Activated CD4-positive, alpha-beta T cell treated with anti-CD3 and anti-CD28 coated beads, Interleukin-2, amount 10 ng/mL, durations not matched to agents 24 days and 14 days (primary cell): ENCODE results near the gene IGSF9. TPM values are rescaled to one million over a fixed set of nuclear protein-coding genes. Genes with fewer than 3 reads are reported as not detected.
A peak's percentile ranks its signal among the peaks of the same experiment; 100 is the strongest.

Experiments used
- DNase-seq: peaks from one replicate; pipeline ENCODE4 v3.0.0; 2022
- H3K27ac Mint-ChIP-seq: one replicate; pipeline ENCODE4 v1.8.0; 2022; ENCODE audit warnings: mild to moderate bottlenecking, mixed read lengths
- H3K27me3 Mint-ChIP-seq: one replicate; pipeline ENCODE4 v1.8.0; 2022; ENCODE audit warnings: mixed read lengths
- H3K36me3 Mint-ChIP-seq: one replicate; pipeline ENCODE4 v1.8.0; 2022; ENCODE audit warnings: low read depth, mild to moderate bottlenecking, mixed read lengths
- H3K4me1 Mint-ChIP-seq: one replicate; pipeline ENCODE4 v1.8.0; 2021; ENCODE audit warnings: mixed read lengths
- H3K4me3 Mint-ChIP-seq: one replicate; pipeline ENCODE4 v1.8.0; 2022; ENCODE audit warnings: mild to moderate bottlenecking, moderate library complexity, mixed read lengths
- H3K9me3 Mint-ChIP-seq: one replicate; pipeline ENCODE4 v1.8.0; 2021; ENCODE audit warnings: mixed read lengths
- intact Hi-C: fragments of 100-400 bp; cut with micrococcal nuclease; formaldehyde crosslinking; loops from one replicate; pipeline ENCODE4 v1.15.1; 2023
- total RNA-seq: library from RNA; stranded (reverse); gene quantifications from 2 replicates; pipeline ENCODE4 v1.2.3, GENCODE V29; 2022

IGSF9 gene
- total RNA-seq, 1 donor from 2014 or later: not detected

DNA sequence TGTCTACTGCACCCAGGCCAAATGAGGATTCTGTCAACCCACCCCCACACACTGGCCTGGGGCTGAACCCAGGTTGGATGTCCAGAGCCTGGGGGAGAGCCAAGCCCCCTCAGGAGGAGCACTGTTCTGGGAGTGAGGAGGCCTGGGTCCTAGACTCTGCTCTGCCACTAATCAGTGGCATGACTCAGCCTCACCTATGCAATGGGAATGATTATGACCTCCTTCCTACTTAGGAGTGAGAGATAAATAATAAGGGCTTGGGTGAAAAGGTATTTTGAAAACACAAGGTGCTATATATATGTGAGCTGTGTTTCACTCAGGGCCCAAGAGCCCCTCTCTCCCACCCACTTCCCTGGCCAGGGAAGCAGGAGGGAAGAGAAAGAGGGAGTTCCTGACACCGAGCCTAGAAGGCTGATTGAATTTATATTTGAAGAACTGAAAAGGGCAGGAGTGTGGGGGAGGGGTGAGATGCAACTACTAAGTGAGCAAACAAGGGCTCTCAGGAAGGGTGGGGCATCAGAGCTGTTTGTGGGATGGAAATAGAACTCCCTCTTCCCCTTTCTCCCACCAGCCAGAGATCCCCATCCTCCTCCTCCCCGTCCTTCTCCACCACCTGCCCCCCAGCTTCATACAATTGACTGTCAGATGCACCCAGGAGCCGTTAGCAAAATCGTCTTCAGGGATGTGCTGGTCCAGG lies 8.2 kb downstream of the IGSF9 start:
- Mint-ChIP-seq H3K36me3 (no peaks in the 10 kb centered on the region), H3K9me3 (no peaks in the 10 kb centered on the region), H3K27ac (no peak overlapping the region), H3K4me3 (no peak overlapping the region), H3K4me1 (peaks cover 17% of the 10 kb centered on the region), H3K27me3 (peaks cover 25% of the 10 kb centered on the region)
- intact Hi-C loops: loop anchor here (2.0 kb wide), 1 partner anchor 142 kb away; no protein-coding TSS in a partner anchor
- no peak for DNase-seq

GRCh38 chr1:159936273-159936904 lies 9.0 kb downstream of the IGSF9 start:
- H3K36me3 Mint-ChIP-seq: no peaks in the 10 kb centered on the region
- H3K27ac Mint-ChIP-seq: no peak overlapping the region
- H3K27me3 Mint-ChIP-seq: peaks cover 25% of the 10 kb centered on the region
- intact Hi-C loops: loop anchor here (1.0 to 2.0 kb wide), 2 partner anchors 71 to 142 kb away; no protein-coding TSS in a partner anchor
- peak; percentile 96 for DNase-seq
- H3K9me3 Mint-ChIP-seq: no peaks in the 10 kb centered on the region
- H3K4me3 Mint-ChIP-seq: no peak overlapping the region
- peaks cover 17% of the 10 kb centered on the region for H3K4me1 Mint-ChIP-seq

DNA sequence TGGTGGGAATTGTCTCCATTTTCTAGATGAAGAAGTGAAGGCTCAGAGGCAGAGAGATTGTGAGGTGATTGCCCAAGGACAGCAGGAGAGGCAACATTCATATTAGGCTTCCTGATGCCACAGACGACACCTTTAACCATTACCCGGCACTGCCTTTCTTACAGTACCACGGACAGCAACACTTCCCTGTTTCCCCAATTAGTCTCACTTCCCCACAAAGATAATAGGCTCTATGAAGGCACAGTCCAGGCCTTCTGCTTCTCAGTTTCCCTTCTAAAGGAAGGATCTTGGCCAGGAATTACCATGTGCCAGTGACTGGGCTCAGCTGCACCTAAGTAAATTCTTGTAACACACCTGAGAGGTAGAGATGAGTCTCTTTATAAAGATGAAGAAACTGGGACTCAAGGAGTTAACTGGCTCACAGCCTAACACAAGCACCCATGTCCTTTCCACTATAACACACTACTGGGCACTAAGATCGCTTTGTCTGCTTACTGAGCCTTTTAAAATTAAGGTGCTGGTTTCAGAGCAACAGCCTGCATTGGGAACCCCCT lies 9.6 kb downstream of the IGSF9 start:
- Mint-ChIP-seq H3K4me3 (no peak overlapping the region), H3K9me3 (no peaks in the 10 kb centered on the region), H3K36me3 (no peaks in the 10 kb centered on the region), H3K27ac (no peak overlapping the region), H3K4me1 (peaks cover 17% of the 10 kb centered on the region), H3K27me3 (peaks cover 23% of the 10 kb centered on the region)
- intact Hi-C loops: loop anchor here (1.0 to 2.0 kb wide), 2 partner anchors 72 to 143 kb away; no protein-coding TSS in a partner anchor
- DNase-seq: no peak

DNA sequence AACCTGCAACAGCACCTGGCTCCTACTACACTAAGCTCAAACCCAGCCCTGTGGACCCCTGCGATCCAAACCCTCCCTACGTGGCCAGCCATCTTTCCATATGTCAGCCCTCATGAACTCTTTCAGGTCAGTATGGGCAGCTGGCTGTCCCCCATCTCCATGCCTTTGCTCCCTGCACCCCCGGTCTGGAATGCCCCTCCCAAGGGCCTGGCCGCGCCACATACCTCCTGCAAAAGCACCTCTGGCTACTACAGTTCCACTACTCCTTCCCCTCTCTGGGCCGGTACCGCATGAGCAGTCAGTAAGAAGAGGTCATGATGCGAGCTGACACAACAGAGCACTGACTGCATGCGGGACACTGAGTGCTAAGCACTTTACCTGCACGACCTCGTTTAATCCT lies 10.1 kb downstream of the IGSF9 start:
- H3K4me1 Mint-ChIP-seq: peaks cover 17% of the 10 kb centered on the region
- no peak for DNase-seq
- no peak overlapping the region for H3K4me3 Mint-ChIP-seq
- H3K27me3 Mint-ChIP-seq: peaks cover 23% of the 10 kb centered on the region
- no peak overlapping the region for H3K27ac Mint-ChIP-seq
- intact Hi-C loops: no loop called here
- H3K36me3 Mint-ChIP-seq: no peaks in the 10 kb centered on the region
- H3K9me3 Mint-ChIP-seq: no peaks in the 10 kb centered on the region

- Mint-ChIP-seq H3K27me3 (peaks cover 23% of the 10 kb centered on the region), H3K4me1 (peaks cover 17% of the 10 kb centered on the region)
Measured at GRCh38 chr1:159934136-159935039, 11.0 kb downstream of the IGSF9 start.

DNA sequence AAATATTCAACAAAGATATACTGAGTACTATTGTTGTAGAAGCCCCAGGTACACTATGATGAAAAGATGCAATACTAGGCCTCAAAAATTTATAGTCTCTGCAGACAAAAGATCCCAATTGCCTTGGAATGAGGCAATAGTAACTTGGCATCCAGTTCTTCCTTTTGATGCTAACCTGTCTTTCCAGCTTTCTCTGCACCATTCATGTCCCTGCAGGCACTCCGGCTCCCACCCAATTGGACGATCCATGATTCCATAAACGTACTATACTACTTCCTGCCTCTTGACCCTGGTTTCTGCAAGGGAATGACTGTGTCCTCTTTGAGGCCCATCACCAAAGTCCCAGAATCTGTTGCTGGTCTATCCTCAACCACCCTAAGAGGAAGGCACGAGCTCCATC lies 12.1 kb downstream of the IGSF9 start:
- Mint-ChIP-seq H3K36me3 (no peaks in the 10 kb centered on the region), H3K4me1 (peaks cover 15% of the 10 kb centered on the region), H3K4me3 (no peak overlapping the region), H3K27ac (no peak overlapping the region), H3K9me3 (no peaks in the 10 kb centered on the region), H3K27me3 (peaks cover 16% of the 10 kb centered on the region)
- no peak for DNase-seq
- intact Hi-C loops: no loop called here

More at GRCh38 chr1:159934136-159935039, 11.0 kb downstream of the IGSF9 start:
- Mint-ChIP-seq H3K27ac (no peak overlapping the region), H3K36me3 (no peaks in the 10 kb centered on the region), H3K9me3 (no peaks in the 10 kb centered on the region), H3K4me3 (no peak overlapping the region)
- intact Hi-C loops: no loop called here
- DNase-seq: no peak

DNA sequence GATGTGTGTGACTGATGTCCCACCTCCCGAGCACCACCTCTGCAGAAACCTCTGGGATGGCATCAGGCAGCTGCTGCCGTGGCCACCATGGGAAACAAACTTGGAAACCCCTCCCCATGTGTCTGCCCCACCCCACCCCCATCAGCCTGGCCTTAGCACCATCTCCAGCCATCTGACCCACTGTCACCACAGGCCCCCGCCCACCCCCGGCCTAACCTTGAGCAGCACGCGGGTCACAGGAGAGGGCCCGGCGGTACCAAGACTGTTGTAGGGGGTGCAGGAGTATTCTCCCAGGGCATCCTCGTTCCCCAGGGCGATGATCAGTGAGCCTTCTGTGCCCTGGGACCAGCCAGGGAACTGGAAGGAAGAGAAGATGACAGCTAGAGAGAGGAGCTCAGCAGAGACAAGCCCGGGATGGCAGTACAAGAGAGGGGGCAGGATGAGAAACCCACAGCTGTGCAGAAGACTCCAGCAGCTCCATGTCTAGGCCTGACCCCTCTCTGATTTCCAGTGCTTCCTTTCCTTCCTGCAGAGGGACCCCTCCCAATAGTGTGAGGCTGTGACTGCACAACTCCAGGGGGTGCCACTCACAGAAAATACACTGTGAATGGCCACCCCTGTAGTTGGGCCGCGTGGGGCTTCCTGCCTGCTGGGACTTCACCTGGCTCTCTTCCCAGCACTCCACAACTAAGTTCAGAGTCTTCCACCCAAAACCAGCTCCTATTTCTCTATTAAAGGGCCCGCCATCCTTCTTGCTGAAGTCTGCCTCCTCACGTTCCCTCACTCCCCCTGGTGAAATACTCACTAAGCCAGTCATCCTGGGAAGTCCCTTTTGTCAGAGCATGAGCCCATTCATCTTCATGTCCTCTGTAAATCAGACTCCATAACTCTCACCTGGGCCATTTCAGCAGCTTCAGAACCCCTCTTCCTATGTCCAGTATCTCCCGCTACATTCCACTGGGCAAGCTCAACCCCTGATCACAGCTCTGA lies 12.8 kb downstream of the IGSF9 start:
- no peaks in the 10 kb centered on the region for H3K9me3 Mint-ChIP-seq
- H3K4me3 Mint-ChIP-seq: no peak overlapping the region
- no peaks in the 10 kb centered on the region for H3K36me3 Mint-ChIP-seq
- no peak for DNase-seq
- H3K4me1 Mint-ChIP-seq: peaks cover 9% of the 10 kb centered on the region
- H3K27ac Mint-ChIP-seq: no peak overlapping the region
- peaks cover 14% of the 10 kb centered on the region for H3K27me3 Mint-ChIP-seq
- intact Hi-C loops: no loop called here

GRCh38 chr1:159931795-159932173 lies 13.6 kb downstream of the IGSF9 start:
- H3K9me3 Mint-ChIP-seq: no peaks in the 10 kb centered on the region
- peaks cover 14% of the 10 kb centered on the region for H3K27me3 Mint-ChIP-seq
- no peaks in the 10 kb centered on the region for H3K36me3 Mint-ChIP-seq
- no peak overlapping the region for H3K27ac Mint-ChIP-seq
- peaks cover 10% of the 10 kb centered on the region for H3K4me1 Mint-ChIP-seq
- no peak overlapping the region for H3K4me3 Mint-ChIP-seq
- DNase-seq: no peak
- intact Hi-C loops: no loop called here

DNA sequence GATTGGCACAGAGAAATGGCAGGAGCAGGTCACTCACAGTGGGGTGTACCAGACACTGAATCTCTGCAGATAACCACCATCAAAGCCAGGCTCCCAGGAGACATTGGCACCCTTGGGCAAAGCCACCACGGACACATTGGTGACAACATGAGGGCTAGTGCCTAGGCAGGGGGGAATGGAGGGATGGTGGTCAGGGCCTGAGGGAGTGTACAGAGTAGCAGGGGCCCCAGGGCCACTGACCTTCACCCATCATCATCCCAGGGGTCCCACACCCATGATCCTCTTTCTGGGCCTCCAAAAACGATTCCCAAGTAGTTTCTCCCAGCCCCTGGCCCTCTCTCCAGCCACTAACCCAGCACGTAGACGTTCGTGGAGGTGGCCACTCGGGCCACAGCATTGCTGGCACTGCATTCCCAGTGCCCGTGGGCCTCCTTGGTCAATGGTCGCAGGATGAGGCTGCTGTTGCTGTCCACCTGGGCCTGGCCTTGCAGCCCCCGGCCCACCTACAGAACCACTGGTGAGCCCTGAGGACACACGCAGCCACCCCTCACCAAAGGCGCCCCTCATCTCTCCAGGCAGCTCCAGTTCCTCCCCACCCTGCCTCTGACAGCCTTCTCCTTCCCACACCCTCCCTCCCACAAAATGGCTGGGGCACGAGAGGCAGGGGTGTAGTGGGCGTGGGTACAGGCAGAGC lies 14.2 kb downstream of the IGSF9 start:
- DNase-seq: no peak
- intact Hi-C loops: no loop called here
- H3K27ac Mint-ChIP-seq: no peak overlapping the region
- no peaks in the 10 kb centered on the region for H3K9me3 Mint-ChIP-seq
- H3K36me3 Mint-ChIP-seq: no peaks in the 10 kb centered on the region
- H3K4me3 Mint-ChIP-seq: no peak overlapping the region
- peaks cover 9% of the 10 kb centered on the region for H3K4me1 Mint-ChIP-seq
- H3K27me3 Mint-ChIP-seq: peaks cover 14% of the 10 kb centered on the region

- Mint-ChIP-seq H3K4me1 (peaks cover 13% of the 10 kb centered on the region), H3K27ac (no peak overlapping the region), H3K9me3 (no peaks in the 10 kb centered on the region), H3K4me3 (no peak overlapping the region), H3K27me3 (peaks cover 11% of the 10 kb centered on the region), H3K36me3 (no peaks in the 10 kb centered on the region)
- DNase-seq: no peak
- intact Hi-C loops: no loop called here
Measured at GRCh38 chr1:159930634-159931033, 14.8 kb downstream of the IGSF9 start.

- Mint-ChIP-seq H3K4me3 (no peak overlapping the region), H3K27me3 (peaks cover 8% of the 10 kb centered on the region), H3K4me1 (peaks cover 16% of the 10 kb centered on the region), H3K27ac (no peak overlapping the region), H3K36me3 (no peaks in the 10 kb centered on the region), H3K9me3 (no peaks in the 10 kb centered on the region)
- no peak for DNase-seq
- intact Hi-C loops: no loop called here
Measured at GRCh38 chr1:159930216-159930615, 15.2 kb downstream of the IGSF9 start.
